HEK293T (cell line): ENCODE results near the gene MYADML2.

Experiments used
- BHLHE40 ChIP-seq: fragments of 450-650 bp; IDR thresholded peaks from 2 replicates; pipeline ENCODE4 v1.6.1; 2016; ENCODE audit warnings: mild to moderate bottlenecking, moderate library complexity, borderline replicate concordance
- CTBP1 ChIP-seq: fragments of 450-650 bp; IDR thresholded peaks from 2 replicates; pipeline ENCODE4 v1.6.1; 2016; ENCODE audit warnings: borderline replicate concordance
- FOXK2 ChIP-seq: fragments of 450-650 bp; IDR thresholded peaks from 2 replicates; pipeline ENCODE4 v1.6.1; 2016; ENCODE audit warnings: mild to moderate bottlenecking
- FOXM1 ChIP-seq: fragments of 450-650 bp; IDR thresholded peaks from 2 replicates; pipeline ENCODE4 v1.6.1; 2017; ENCODE audit warnings: mild to moderate bottlenecking, borderline replicate concordance
- HDGF ChIP-seq: fragments of 450-650 bp; IDR thresholded peaks from 2 replicates; pipeline ENCODE4 v1.6.1; 2017; ENCODE audit warnings: antibody characterized with exemption, borderline replicate concordance
- L3MBTL2 ChIP-seq: fragments of 450-650 bp; conservative IDR thresholded peaks from 2 replicates; pipeline ENCODE4 v1.6.1; 2016; ENCODE audit warnings: mild to moderate bottlenecking
- NFRKB ChIP-seq: fragments of 450-650 bp; IDR thresholded peaks from 2 replicates; pipeline ENCODE4 v1.6.1; 2016; ENCODE audit warnings: mild to moderate bottlenecking, moderate library complexity
- SP1 ChIP-seq: fragments of 450-650 bp; IDR thresholded peaks from 2 replicates; pipeline ENCODE4 v1.6.1; 2017
- SUZ12 ChIP-seq: fragments of 450-650 bp; IDR thresholded peaks from 2 replicates; pipeline ENCODE4 v1.6.1; 2016; ENCODE audit warnings: mild to moderate bottlenecking
- TARDBP ChIP-seq: fragments of 450-650 bp; IDR thresholded peaks from 2 replicates; pipeline ENCODE4 v1.6.1; 2016

GRCh38 chr17:81932333-81932983 is 14.6 kb downstream of the MYADML2 start:
- TF ChIP-seq CTBP1 (no peak), FOXK2 (no peak), BHLHE40 (no peak), HDGF (no peak), L3MBTL2 (no peak), NFRKB (no peak), FOXM1 (peak; percentile 89), SUZ12 (no peak), TARDBP (no peak), SP1 (no peak)
